ENCODE data around the gene RGS21.

The RGS21 gene

DNA sequence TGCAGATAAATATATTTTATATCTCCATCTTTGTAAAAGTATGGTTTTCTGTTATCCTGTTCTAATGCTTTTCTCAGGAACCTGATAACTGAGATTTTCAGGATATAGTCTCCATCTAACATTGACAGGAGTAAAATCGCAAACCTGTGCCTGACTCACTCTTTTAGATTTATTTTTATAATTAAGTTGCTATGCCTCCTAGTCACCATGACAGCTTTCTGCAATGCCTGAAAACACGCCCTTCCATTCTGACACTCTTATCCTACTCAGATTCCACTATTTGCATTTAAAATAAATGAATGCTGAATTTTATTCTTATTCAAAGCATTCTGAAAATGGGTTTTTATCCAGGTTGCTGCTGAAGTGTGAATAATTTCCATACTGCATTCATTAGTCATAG, 62.8 kb downstream of the RGS21 start:
- TF ChIP-seq, protein P1, sequence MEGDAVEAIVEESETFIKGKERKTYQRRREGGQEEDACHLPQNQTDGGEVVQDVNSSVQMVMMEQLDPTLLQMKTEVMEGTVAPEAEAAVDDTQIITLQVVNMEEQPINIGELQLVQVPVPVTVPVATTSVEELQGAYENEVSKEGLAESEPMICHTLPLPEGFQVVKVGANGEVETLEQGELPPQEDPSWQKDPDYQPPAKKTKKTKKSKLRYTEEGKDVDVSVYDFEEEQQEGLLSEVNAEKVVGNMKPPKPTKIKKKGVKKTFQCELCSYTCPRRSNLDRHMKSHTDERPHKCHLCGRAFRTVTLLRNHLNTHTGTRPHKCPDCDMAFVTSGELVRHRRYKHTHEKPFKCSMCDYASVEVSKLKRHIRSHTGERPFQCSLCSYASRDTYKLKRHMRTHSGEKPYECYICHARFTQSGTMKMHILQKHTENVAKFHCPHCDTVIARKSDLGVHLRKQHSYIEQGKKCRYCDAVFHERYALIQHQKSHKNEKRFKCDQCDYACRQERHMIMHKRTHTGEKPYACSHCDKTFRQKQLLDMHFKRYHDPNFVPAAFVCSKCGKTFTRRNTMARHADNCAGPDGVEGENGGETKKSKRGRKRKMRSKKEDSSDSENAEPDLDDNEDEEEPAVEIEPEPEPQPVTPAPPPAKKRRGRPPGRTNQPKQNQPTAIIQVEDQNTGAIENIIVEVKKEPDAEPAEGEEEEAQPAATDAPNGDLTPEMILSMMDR (IDR thresholded peaks at IDR 0.05; ENCODE audit: poor library complexity, severe bottlenecking): no peak
- no peak for DNase-seq (ENCODE audit: low spot score)
- Histone ChIP-seq H3K4me3 (ENCODE audit: severe bottlenecking) (no peak overlapping the region), H3K4me1 (ENCODE audit: insufficient read depth, poor library complexity, severe bottlenecking) (no peaks in the 10 kb centered on the region), H3K27ac (ENCODE audit: poor library complexity, severe bottlenecking) (no peak overlapping the region), H3K27me3 (ENCODE audit: insufficient read depth, poor library complexity, severe bottlenecking) (no peaks in the 10 kb centered on the region), H3K36me3 (ENCODE audit: low read depth) (no peaks in the 10 kb centered on the region), H3K9me3 (ENCODE audit: severe bottlenecking) (no peaks in the 10 kb centered on the region)
- ATAC-seq (ENCODE audit: low read depth): no peak

DNA sequence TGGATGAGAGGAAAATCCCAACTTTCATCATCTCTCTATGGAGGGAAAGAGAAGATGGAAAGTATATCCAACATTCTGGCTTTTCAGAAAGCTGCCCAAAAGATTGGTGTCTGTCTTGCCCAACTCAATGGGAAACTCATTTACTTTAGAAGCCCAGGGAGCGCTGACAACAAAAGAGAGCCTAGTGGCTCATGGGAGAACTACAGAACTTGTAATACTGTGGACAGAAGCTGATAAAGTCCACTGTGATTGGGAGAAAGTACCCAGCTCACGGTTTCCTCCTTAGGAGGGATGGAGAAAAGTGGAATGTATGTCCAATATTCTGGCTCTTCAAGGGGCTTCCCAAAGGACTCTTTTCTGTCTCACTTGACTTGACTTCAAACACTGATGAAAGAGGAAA, 66.0 kb downstream of the RGS21 start:
- no peak for ATAC-seq (ENCODE audit: low read depth)
- H3K4me3 ChIP-seq (ENCODE audit: severe bottlenecking): no peak overlapping the region
- no peaks in the 10 kb centered on the region for H3K27me3 ChIP-seq (ENCODE audit: insufficient read depth, poor library complexity, severe bottlenecking)
- no peaks in the 10 kb centered on the region for H3K36me3 ChIP-seq (ENCODE audit: low read depth)
- TF ChIP-seq, protein P1 (IDR thresholded peaks at IDR 0.05; ENCODE audit: poor library complexity, severe bottlenecking): no peak
- DNase-seq (ENCODE audit: low spot score): no peak
- no peaks in the 10 kb centered on the region for H3K4me1 ChIP-seq (ENCODE audit: insufficient read depth, poor library complexity, severe bottlenecking)
- no peaks in the 10 kb centered on the region for H3K9me3 ChIP-seq (ENCODE audit: severe bottlenecking)
- H3K27ac ChIP-seq (ENCODE audit: poor library complexity, severe bottlenecking): no peak overlapping the region

DNA sequence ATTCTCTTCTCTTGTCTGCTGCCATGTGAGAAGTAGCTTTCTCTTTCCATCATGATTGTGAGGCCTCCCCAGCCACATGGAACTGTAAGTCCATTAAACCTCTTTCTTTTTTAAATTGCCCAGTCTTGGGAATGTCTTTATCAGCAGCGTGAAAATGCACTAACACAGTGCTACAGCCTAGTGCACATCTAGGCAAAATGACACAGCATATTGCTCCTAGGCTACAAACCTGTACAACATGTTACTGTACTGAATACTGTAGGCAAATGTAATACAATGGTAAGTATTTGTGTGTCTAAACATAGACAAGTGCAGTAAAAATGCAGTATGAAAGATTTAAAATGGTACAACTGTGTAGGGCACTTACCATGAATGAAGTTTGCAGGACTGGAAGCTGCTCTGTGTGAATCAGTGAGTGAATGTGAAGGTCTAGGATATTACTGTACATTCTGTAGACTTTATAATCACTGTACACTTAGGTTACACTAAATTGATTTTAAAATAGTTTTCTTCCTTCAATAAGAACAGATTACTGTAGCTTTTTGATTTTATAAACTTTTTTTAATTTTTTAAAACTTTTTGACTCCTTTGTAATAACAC, 69.4 kb downstream of the RGS21 start:
- no peak for DNase-seq (ENCODE audit: low spot score)
- H3K27me3 ChIP-seq (ENCODE audit: insufficient read depth, poor library complexity, severe bottlenecking): no peaks in the 10 kb centered on the region

DNA sequence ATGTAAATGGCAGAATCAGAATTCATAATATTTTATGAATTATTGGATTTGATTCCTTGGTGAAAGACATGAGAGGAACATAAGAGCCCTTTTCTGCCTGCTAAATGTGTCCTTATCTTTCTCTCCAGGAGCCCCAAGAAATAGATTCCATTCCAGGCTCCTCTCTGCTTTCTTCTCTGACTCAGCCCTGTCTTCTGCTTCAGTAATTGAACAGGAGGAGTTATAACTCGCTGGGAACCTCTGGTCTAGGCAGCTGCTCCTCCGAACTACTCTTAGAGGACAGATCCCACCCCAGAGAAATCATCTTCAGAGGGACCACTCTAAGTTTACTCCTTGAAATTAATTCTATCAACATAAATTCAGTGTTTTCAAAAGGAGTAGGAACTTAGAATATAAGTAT, 78.4 kb downstream of the RGS21 start:
- no peaks in the 10 kb centered on the region for H3K9me3 ChIP-seq (ENCODE audit: severe bottlenecking)
- TF ChIP-seq, protein P1 (IDR thresholded peaks at IDR 0.05; ENCODE audit: poor library complexity, severe bottlenecking): no peak
- H3K36me3 ChIP-seq (ENCODE audit: low read depth): no peaks in the 10 kb centered on the region
- no peaks in the 10 kb centered on the region for H3K27me3 ChIP-seq (ENCODE audit: insufficient read depth, poor library complexity, severe bottlenecking)
- H3K4me1 ChIP-seq (ENCODE audit: insufficient read depth, poor library complexity, severe bottlenecking): no peaks in the 10 kb centered on the region
- ATAC-seq (ENCODE audit: low read depth): no peak
- no peak overlapping the region for H3K27ac ChIP-seq (ENCODE audit: poor library complexity, severe bottlenecking)
- DNase-seq (ENCODE audit: low spot score): no peak
- no peak overlapping the region for H3K4me3 ChIP-seq (ENCODE audit: severe bottlenecking)

More for the DNA sequence above, 69.4 kb downstream of the RGS21 start:
- Histone ChIP-seq H3K4me1 (ENCODE audit: insufficient read depth, poor library complexity, severe bottlenecking) (no peaks in the 10 kb centered on the region), H3K36me3 (ENCODE audit: low read depth) (no peaks in the 10 kb centered on the region), H3K4me3 (ENCODE audit: severe bottlenecking) (no peak overlapping the region), H3K9me3 (ENCODE audit: severe bottlenecking) (no peaks in the 10 kb centered on the region), H3K27ac (ENCODE audit: poor library complexity, severe bottlenecking) (no peak overlapping the region)
- ATAC-seq (ENCODE audit: low read depth): no peak; the same call in 2 of the 3 replicates
- TF ChIP-seq, protein P1 (IDR thresholded peaks at IDR 0.05; ENCODE audit: poor library complexity, severe bottlenecking): no peak

DNA sequence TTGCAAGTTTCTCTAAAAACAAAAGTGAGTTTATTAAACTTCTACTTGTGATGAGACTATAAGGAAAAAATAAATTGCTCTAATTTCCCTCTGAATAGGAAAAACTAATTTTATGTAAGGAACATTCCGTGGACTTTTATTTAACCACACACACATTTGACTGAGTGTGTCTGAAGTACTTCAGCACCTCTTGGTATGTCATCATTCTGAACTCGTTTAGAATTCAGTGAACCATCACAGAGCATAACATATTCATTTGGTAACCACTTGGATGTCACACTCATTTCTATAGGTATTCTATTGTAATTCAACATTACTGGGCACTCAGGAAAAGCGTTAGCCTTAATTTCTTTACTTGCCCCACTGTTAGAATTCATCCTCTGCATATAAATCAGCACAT, 79.1 kb downstream of the RGS21 start:
- H3K4me3 ChIP-seq (ENCODE audit: severe bottlenecking): no peak overlapping the region
- H3K36me3 ChIP-seq (ENCODE audit: low read depth): no peaks in the 10 kb centered on the region
- H3K27me3 ChIP-seq (ENCODE audit: insufficient read depth, poor library complexity, severe bottlenecking): no peaks in the 10 kb centered on the region
- TF ChIP-seq, protein P1 (IDR thresholded peaks at IDR 0.05; ENCODE audit: poor library complexity, severe bottlenecking): no peak
- no peaks in the 10 kb centered on the region for H3K9me3 ChIP-seq (ENCODE audit: severe bottlenecking)
- no peak overlapping the region for H3K27ac ChIP-seq (ENCODE audit: poor library complexity, severe bottlenecking)
- DNase-seq (ENCODE audit: low spot score) (no peak), ATAC-seq (ENCODE audit: low read depth) (no peak)
- no peaks in the 10 kb centered on the region for H3K4me1 ChIP-seq (ENCODE audit: insufficient read depth, poor library complexity, severe bottlenecking)

All from RWPE2 (cell line).